Brain microvascular endothelial cell (primary cell): ENCODE data around the gene GRAMD1A.

Source experiments
- DNase-seq: peaks from one replicate; pipeline ENCODE4 v3.0.0-alpha.2; 2020
- H3K27ac ChIP-seq: fragments of 250-450 bp; sonication (Bioruptor Pico); 2 replicates; pipeline ENCODE4 v1.5.1; 2020; ENCODE audit warnings: mild to moderate bottlenecking, moderate library complexity
- H3K27me3 ChIP-seq: fragments of 250-450 bp; sonication (Bioruptor Pico); replicated peaks from 2 replicates; pipeline ENCODE4 v1.5.1; 2020; ENCODE audit warnings: mild to moderate bottlenecking
- H3K36me3 ChIP-seq: fragments of 250-450 bp; sonication (Bioruptor Pico); replicated peaks from 2 replicates; pipeline ENCODE4 v1.5.1; 2020; ENCODE audit warnings: mild to moderate bottlenecking
- H3K4me3 ChIP-seq: 2 replicates; pipeline ENCODE4 v1.5.1; 2011; ENCODE audit warnings: low read depth, mild to moderate bottlenecking, control low read depth, low read length, moderate library complexity
- CTCF ChIP-seq: IDR thresholded peaks from 2 replicates; pipeline ENCODE4 v1.5.1; 2011; ENCODE audit warnings: low read depth, mild to moderate bottlenecking, moderate library complexity, low read length, control low read depth, inconsistent platforms; ENCODE audit errors: missing control alignments
- in situ Hi-C: cut with HindIII; loops from 2 replicates; pipeline ENCODE4 v1.10.0; 2017; ENCODE audit warnings: low sequenced_read_pairs, low pct_ligation_motif_present

Gene GRAMD1A

GRCh38 chr19:35076026-35076370 lies 75.9 kb downstream of the GRAMD1A start:
- no peak for TF ChIP-seq CTCF
- no peak for DNase-seq
- in situ Hi-C loops, result no loop called here
- Histone ChIP-seq H3K36me3 (no peaks in the 10 kb centered on the region), H3K27ac (no peak overlapping the region), H3K4me3 (no peak overlapping the region), H3K27me3 (no peaks in the 10 kb centered on the region)
